C4-2B (cell line): ENCODE measurements around the gene CIART.

Experiments
- ZFX ChIP-seq: fragments of 450-650 bp; IDR thresholded peaks from 2 replicates; pipeline ENCODE4 v1.6.1; 2017
- TF ChIP-seq, protein P1 (sequence below): fragments of 450-650 bp; conservative IDR thresholded peaks from 2 replicates; pipeline ENCODE4 v1.5.1; 2017; ENCODE audit warnings: mild to moderate bottlenecking

DNA sequence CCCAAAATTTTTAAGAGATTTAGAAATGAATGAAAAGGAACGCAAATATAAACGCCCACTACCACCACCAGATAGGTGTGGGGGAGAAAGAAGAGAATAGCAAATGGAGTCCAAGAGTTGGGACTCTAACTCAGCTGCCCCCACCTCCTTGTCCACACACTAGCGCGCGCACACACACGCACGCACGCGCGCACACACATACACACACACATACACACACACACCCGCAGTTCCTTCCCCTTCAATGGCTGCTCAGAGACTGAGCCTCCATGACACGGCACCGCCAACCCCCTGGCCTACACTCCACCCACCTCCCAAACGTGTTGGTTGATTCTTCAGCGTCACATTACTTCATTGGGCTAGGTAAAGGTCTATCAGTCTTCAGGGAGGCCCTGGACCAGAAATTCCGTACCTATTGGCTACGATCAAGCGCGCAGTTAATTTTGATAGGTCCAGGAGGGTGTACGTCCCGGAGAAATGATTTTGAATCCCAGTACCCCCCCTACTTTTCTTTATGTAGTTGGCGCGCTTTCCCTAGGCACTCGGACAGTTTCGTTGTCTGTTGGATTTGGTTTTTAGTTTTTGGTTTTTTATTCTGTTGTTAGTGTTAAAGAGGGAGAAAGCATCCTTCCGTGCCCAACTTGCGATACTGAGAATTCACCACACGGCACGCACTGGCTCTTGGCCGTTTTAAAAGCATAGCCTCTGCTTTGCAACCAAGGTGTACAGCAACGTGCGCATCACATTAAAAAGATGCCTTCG lies 46.3 kb upstream of the CIART start, which contains the start of gene ANP32E:
- TF ChIP-seq, protein P1, sequence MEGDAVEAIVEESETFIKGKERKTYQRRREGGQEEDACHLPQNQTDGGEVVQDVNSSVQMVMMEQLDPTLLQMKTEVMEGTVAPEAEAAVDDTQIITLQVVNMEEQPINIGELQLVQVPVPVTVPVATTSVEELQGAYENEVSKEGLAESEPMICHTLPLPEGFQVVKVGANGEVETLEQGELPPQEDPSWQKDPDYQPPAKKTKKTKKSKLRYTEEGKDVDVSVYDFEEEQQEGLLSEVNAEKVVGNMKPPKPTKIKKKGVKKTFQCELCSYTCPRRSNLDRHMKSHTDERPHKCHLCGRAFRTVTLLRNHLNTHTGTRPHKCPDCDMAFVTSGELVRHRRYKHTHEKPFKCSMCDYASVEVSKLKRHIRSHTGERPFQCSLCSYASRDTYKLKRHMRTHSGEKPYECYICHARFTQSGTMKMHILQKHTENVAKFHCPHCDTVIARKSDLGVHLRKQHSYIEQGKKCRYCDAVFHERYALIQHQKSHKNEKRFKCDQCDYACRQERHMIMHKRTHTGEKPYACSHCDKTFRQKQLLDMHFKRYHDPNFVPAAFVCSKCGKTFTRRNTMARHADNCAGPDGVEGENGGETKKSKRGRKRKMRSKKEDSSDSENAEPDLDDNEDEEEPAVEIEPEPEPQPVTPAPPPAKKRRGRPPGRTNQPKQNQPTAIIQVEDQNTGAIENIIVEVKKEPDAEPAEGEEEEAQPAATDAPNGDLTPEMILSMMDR, result no peak; the same call in 1 of the 2 replicates
- no peak for TF ChIP-seq ZFX
